Measurements from ENCODE around the gene MYOCD. TPM values are rescaled to one million over a fixed set of nuclear protein-coding genes. Genes with fewer than 3 reads are reported as not detected.

The MYOCD gene, protein sequence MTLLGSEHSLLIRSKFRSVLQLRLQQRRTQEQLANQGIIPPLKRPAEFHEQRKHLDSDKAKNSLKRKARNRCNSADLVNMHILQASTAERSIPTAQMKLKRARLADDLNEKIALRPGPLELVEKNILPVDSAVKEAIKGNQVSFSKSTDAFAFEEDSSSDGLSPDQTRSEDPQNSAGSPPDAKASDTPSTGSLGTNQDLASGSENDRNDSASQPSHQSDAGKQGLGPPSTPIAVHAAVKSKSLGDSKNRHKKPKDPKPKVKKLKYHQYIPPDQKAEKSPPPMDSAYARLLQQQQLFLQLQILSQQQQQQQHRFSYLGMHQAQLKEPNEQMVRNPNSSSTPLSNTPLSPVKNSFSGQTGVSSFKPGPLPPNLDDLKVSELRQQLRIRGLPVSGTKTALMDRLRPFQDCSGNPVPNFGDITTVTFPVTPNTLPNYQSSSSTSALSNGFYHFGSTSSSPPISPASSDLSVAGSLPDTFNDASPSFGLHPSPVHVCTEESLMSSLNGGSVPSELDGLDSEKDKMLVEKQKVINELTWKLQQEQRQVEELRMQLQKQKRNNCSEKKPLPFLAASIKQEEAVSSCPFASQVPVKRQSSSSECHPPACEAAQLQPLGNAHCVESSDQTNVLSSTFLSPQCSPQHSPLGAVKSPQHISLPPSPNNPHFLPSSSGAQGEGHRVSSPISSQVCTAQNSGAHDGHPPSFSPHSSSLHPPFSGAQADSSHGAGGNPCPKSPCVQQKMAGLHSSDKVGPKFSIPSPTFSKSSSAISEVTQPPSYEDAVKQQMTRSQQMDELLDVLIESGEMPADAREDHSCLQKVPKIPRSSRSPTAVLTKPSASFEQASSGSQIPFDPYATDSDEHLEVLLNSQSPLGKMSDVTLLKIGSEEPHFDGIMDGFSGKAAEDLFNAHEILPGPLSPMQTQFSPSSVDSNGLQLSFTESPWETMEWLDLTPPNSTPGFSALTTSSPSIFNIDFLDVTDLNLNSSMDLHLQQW
- polyA plus RNA-seq, result not detected in 3 replicates
- polyA plus RNA-seq (2011; ENCODE audit: low read depth), result not detected
- polyA plus RNA-seq (2011; cell fraction: cytosol; rRNA removed), result not detected in 2 replicates
- polyA plus RNA-seq (2011; cell fraction: nucleus; rRNA removed), result not detected in 2 replicates
- polyA plus RNA-seq (2012; ENCODE audit: low replicate concordance), result not detected in 2 replicates
- not detected in 3 replicates for polyA minus RNA-seq
- not detected for polyA minus RNA-seq (2011; cell fraction: cytosol; rRNA and poly(A)+ RNA removed)
- not detected in 2 replicates for polyA minus RNA-seq (2011; cell fraction: nucleus; rRNA and poly(A)+ RNA removed)

DNA sequence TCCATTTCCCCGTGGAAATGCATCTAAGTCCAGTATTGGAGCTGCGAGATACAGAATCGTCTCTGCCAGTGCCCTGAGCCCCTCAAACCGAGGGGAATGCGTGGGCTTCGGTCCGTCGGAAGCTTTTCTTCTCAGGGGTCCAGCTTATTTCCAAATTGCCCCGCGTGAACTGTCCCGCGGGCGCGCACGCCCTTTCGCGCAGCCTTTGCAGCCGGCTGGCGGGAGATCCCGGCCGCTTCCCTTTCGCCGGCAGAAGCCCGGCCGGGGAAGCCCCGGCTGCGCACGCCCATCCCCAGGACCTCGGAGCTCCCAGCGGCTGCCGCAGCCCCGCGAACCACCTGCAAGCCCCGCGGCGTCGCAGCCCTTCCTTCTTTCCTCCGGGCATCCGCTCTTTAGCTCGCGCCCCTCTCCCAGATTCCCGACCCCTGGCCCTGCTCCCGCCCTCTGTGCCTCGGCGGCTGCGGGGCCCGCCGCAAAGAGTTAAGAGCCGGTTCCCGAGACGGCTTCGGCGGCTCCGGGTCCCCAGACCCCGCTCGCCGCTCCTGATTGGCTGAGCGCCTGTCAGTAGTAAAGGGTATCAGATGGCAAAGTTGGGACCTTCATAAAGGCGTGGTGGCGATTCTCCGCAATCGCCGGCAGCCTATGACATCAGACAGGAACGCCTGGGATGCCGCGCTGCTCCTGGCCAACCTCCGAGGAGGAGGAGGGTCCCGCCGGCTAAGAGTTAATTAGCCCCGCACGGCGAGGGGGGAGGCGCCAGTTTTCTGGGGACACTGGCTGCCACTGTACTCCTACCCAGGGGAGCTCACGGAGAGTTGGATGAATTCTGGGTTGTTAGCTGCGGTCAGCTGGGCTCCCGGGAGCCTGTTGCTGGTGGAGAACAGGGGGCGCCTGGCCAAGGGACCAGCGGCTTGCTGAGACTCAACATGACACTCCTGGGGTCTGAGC lies at the start of gene MYOCD:
TSS of gene MYOCD (plus strand) at position 628 of the 948 bp plus-strand sequence. CDS start at position 927, 299 bp downstream.
- Histone ChIP-seq H3K36me3 (ENCODE audit: control insufficient read depth in 2 of 2, extremely low read depth in 1 of 2, insufficient read depth in 2 of 2, low read length in 2 of 2) (no peaks in the 10 kb centered on the region), H3K27ac (ENCODE audit: control insufficient read depth, insufficient read depth, low read length) (no peak within 1 kb of the TSS), H3K4me2 (ENCODE audit: control insufficient read depth, extremely low read depth, insufficient read depth, low read depth, low read length) (peak within 1 kb of the TSS; percentile 94), H3K9me1 (ENCODE audit: control insufficient read depth, extremely low read depth, insufficient read depth, low read length) (no peaks in the 10 kb centered on the region), H3K9me3 (ENCODE audit: control insufficient read depth, low read depth, low read length) (no peaks in the 10 kb centered on the region), H3K4me3 (ENCODE audit: control insufficient read depth in 2 of 3, extremely low read depth in 1 of 3, insufficient read depth in 2 of 3, low read depth in 1 of 3, low read length in 3 of 3) (peak within 1 kb of the TSS; percentile 37 to 82 (median 72)), H3K27me3 (ENCODE audit: control insufficient read depth, extremely low read depth, insufficient read depth, low read length) (peaks cover 37% of the 10 kb centered on the region), H4K20me1 (ENCODE audit: control insufficient read depth, extremely low read depth, insufficient read depth, low read length) (no peaks in the 10 kb centered on the region), H3K9ac (ENCODE audit: control insufficient read depth, extremely low read depth, insufficient read depth, low read length) (peak within 1 kb of the TSS; percentile 37), H3K4me1 (ENCODE audit: control insufficient read depth, extremely low read depth, insufficient read depth, low read length) (peaks cover 7% of the 10 kb centered on the region), H2AFZ (ENCODE audit: control insufficient read depth, low read length) (peak within 1 kb of the TSS; percentile 86), H3K79me2 (ENCODE audit: control insufficient read depth, insufficient read depth, low read length) (no peaks in the 10 kb centered on the region)
- dilution Hi-C loops (cut with MboI; ENCODE audit: extremely low pct_ligation_motif_present, low sequenced_read_pairs), result no loop called here
- FAIRE-seq, result no peak
- DNase-seq (ENCODE audit: low read depth, low spot score), result no peak
- TF ChIP-seq, protein P1, sequence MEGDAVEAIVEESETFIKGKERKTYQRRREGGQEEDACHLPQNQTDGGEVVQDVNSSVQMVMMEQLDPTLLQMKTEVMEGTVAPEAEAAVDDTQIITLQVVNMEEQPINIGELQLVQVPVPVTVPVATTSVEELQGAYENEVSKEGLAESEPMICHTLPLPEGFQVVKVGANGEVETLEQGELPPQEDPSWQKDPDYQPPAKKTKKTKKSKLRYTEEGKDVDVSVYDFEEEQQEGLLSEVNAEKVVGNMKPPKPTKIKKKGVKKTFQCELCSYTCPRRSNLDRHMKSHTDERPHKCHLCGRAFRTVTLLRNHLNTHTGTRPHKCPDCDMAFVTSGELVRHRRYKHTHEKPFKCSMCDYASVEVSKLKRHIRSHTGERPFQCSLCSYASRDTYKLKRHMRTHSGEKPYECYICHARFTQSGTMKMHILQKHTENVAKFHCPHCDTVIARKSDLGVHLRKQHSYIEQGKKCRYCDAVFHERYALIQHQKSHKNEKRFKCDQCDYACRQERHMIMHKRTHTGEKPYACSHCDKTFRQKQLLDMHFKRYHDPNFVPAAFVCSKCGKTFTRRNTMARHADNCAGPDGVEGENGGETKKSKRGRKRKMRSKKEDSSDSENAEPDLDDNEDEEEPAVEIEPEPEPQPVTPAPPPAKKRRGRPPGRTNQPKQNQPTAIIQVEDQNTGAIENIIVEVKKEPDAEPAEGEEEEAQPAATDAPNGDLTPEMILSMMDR (optimal IDR thresholded peaks at IDR 0.05 in 1 of 3, IDR thresholded peaks at IDR 0.05 in 1 of 3, conservative IDR thresholded peaks at IDR 0.05 in 1 of 3; ENCODE audit: extremely low read depth in 1 of 3, insufficient read depth in 2 of 3, low read length in 3 of 3), result no peak
- TF ChIP-seq EZH2 (IDR thresholded peaks at IDR 0.05; ENCODE audit: low read length), result peak; percentile 59

DNA sequence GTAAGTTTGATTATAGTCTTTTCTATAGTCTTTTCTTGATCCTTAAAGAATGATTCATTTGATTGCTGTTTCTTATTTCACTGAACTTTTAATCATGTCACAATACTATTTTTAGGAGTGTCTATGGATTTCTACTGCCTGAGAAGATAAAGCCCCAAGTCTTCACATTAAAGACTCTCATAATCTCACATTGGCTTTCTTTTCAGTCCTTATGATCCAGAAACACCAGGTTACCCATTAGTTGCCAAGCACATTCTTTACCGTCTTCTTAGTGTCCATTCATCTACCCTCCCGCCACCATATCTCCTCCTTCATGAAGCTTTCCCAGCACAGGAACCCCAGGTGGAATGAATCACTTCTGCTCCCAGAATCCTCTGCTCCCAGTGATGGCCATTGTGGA lies 49.5 kb upstream of the MYOCD start:
- Histone ChIP-seq H3K4me1 (ENCODE audit: control insufficient read depth, extremely low read depth, insufficient read depth, low read length) (peaks cover 24% of the 10 kb centered on the region), H3K27ac (ENCODE audit: control insufficient read depth, insufficient read depth, low read length) (no peak overlapping the region), H3K79me2 (ENCODE audit: control insufficient read depth, insufficient read depth, low read length) (no peaks in the 10 kb centered on the region), H3K36me3 (ENCODE audit: control insufficient read depth in 2 of 2, extremely low read depth in 1 of 2, insufficient read depth in 2 of 2, low read length in 2 of 2) (no peaks in the 10 kb centered on the region), H3K9me1 (ENCODE audit: control insufficient read depth, extremely low read depth, insufficient read depth, low read length) (no peaks in the 10 kb centered on the region), H3K9me3 (ENCODE audit: control insufficient read depth, low read depth, low read length) (no peaks in the 10 kb centered on the region), H3K4me3 (ENCODE audit: control insufficient read depth in 2 of 3, extremely low read depth in 1 of 3, insufficient read depth in 2 of 3, low read depth in 1 of 3, low read length in 3 of 3) (no peak overlapping the region), H3K27me3 (ENCODE audit: control insufficient read depth, extremely low read depth, insufficient read depth, low read length) (no peaks in the 10 kb centered on the region), H3K9ac (ENCODE audit: control insufficient read depth, extremely low read depth, insufficient read depth, low read length) (no peak overlapping the region), H2AFZ (ENCODE audit: control insufficient read depth, low read length) (no peak overlapping the region), H3K4me2 (ENCODE audit: control insufficient read depth, extremely low read depth, insufficient read depth, low read depth, low read length) (no peak overlapping the region), H4K20me1 (ENCODE audit: control insufficient read depth, extremely low read depth, insufficient read depth, low read length) (no peaks in the 10 kb centered on the region)
- FAIRE-seq (no peak), DNase-seq (ENCODE audit: low read depth, low spot score) (no peak)
- TF ChIP-seq, protein P1 (optimal IDR thresholded peaks at IDR 0.05 in 1 of 3, IDR thresholded peaks at IDR 0.05 in 1 of 3, conservative IDR thresholded peaks at IDR 0.05 in 1 of 3; ENCODE audit: extremely low read depth in 1 of 3, insufficient read depth in 2 of 3, low read length in 3 of 3), result no peak
- TF ChIP-seq EZH2 (IDR thresholded peaks at IDR 0.05; ENCODE audit: low read length), result no peak
- dilution Hi-C loops (cut with MboI; ENCODE audit: extremely low pct_ligation_motif_present, low sequenced_read_pairs), result no loop called here
